Head of caudate nucleus (tissue), 42 donors: ENCODE data around the gene KCTD12.
A peak's percentile ranks its signal among the peaks of the same experiment; 100 is the strongest.
"Not testable (repeated sequence)": the region's sequence is repeated elsewhere in the genome, so short reads cannot be mapped to it uniquely, and the experiment has no call there.

Source experiments
- DNase-seq, 42 donors: peaks; one replicate each; pipeline versions ENCODE4 v3.0.0 to v3.0.0-alpha.2; 2020 to 2021; ENCODE audit warnings: mixed read lengths in 7 of 42
- intact Hi-C: fragments of 100-400 bp; cut with DNase I; formaldehyde crosslinking; loops from one replicate; pipeline ENCODE4 v1.15.0; 2022

The KCTD12 gene

DNA sequence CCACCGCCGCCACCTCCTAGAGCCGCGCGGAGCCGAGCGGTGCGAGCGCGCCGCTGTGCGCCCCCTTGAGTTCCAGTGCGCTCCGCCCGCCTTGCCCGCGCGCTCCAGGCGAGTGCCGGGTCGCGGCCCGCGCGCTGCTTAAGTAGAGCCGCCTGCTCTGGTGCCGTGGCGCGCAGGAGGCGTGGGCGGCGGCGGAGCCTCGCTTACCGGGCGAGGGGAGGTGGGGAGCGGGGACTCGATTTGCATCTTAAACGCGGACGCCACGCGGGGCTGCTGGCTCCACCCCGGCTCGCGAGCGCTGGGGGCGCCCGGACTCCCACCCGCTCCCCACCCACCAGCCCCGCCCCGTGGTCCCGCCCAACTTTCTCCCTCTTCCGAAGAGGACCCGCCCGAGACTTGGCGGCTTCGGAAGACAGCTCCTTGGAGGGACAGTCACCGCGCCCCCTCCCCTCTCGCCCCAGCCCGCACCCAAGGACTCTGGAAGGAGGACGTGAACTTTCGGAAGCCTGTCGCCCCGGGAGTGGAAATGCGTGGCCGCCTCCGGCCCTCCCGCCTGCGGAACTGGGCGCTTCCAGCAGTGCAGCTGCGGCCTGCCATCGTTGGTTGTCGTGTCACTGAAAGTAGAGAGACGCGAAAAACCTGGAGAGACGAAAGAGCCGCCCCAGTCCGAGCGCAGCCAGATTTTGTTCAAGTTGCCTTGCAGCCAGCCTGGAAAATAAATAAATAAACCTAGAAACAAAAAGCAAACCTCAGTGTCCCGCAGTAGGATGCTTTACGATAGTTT lies at the start of gene KCTD12:
Gene KCTD12 (minus strand): TSS at position 114 of the 784 bp plus-strand sequence. CDS start 257 bp downstream, outside the sequence.
- intact Hi-C loops, result loop anchor here (10.0 kb wide), 2 partner anchors 92 to 222 kb away; no protein-coding TSS in a partner anchor
- peak; percentile 47 to 89 (median 79) for DNase-seq

DNA sequence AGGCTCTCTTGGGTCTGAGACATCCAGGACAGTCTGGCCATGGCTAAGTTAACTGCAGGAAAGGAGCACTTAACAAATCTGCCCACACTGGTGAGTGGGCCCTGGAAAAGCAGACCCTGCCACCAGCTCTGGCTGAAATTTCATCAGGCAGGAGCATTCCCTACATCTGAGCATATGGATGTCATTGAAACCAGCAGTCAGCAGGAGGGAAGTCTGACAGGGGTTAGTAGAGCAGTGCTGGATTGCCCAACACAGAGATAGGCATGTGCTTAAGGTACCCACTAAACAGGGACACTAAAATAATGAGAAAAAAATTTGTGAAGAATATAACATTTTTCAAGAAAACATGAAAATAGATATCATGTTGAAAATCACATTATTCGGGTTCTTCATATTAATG lies 48.5 kb upstream of the KCTD12 start:
- DNase-seq, result no peak
- intact Hi-C loops, result no loop called here

DNA sequence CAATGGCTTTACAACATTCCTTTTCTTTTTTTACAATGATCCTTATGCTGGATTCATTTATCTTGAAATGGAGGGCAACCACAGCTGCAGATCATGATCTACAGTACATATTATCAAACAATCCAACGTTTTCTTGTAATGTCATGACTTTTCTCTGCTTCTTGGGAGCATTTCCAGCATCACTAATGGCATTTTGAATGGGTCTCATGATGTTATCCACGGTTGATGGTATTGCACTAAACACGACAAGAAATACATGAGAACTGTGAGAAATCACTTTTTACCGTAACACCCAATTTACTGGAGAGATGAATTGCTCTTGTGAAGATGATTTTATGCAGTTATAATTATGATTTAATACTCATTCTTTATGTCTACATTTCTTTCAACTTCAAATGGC lies 45.9 kb upstream of the KCTD12 start:
- DNase-seq, result no peak
- intact Hi-C loops, result no loop called here

DNA sequence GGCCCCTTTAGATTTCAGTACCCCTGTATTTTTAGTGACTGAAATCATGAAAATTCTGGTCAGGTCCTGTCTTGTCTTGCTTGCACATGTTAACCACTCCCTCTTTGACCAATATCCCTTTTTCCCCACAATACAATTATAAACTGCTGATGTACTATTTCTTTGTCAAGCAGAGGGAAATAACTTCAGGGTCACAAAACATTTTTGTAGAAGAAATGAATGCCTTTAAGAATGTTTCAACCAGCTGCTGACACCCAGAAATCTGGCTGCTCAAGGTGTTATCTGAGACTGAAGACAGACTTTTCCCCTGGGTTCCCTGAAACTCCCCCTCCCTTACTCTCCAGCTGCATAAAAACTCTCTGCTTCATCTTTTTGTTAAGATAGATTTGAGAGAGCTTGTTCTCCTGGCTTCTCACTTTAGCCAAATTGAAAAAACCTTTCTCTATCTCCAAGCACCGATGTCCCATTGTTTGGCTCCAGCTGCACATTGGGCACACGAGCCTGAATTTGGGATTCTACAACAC lies 43.7 kb upstream of the KCTD12 start:
- no peak for DNase-seq
- intact Hi-C loops, result no loop called here

DNA sequence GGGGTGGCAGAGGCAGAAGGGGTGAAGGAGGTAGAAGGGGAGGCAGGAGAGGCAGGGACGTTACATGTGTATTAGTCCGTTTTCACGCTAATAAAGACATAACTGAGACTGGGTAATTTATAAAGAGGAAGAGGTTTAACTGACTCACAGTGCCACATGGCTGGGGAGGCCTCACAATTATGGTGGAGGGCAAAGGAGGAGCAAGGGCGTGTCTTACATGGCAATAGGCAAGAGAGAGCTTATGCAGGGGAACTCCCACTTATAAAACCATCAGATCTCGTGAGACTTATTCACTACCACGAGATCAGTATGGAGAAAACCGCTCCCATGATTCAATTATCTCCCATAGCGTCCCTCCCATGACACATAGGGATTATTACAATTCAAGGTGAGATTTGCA lies 43.1 kb upstream of the KCTD12 start:
- no peak for DNase-seq
- intact Hi-C loops, result no loop called here

DNA sequence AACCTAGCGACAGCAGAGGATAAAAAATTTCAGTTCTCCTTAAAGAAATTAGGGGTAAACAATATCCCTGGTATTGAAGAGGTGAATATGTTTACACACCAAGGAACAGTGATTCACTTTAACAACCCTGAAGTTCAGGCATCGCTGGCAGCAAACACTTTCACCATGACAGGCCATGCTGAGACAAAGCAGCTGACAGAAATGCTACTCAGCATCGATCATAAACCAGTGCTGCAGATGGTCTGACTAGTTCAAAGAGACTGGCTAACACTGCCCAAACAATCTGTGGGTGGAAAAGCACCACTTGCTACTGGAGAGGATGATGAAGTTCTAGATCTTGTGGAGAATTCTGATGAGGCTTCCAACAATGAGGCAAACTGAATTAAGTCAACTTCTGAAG lies 42.3 kb upstream of the KCTD12 start:
- no peak for DNase-seq
- intact Hi-C loops, result no loop called here

DNA sequence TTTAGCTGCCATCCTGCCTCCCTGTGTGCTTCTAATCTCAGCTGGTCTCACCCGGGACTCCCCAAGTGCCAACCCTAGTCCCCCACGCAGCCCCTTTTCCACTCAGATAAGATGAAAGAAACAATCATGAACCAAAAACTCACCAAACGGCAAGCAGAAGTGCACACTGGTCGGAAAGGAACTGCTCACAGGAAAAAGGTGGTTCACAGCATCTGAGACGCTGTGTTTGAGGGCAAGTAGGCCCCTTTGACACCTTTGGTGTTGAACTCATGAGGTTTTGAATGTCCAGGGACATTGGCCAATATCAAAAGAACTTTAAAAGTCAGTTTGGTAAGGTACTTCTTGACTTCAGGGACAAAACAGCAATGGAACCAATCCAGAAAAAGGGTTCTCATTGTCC lies 41.8 kb upstream of the KCTD12 start:
- no peak for DNase-seq
- intact Hi-C loops, result no loop called here

DNA sequence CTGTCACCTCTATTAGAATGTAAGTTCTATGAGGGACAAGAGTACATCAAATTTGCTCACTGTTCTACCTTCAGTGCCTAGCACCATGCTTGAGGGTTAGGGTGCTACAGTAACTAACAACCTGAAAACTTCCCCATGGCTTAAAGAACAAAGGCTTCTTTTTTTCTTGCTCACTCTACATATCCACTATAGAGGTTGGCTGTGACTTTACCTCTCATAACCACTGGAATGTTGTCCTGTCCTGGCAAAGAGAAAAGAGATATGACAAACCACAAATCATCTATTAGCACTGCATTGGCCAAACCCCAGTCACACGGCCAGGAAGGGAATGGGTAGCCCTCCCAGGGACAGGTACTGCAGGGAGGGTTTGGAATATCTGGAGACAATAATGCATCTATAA lies 38.9 kb upstream of the KCTD12 start:
- intact Hi-C loops, result no loop called here
- DNase-seq, result no peak

DNA sequence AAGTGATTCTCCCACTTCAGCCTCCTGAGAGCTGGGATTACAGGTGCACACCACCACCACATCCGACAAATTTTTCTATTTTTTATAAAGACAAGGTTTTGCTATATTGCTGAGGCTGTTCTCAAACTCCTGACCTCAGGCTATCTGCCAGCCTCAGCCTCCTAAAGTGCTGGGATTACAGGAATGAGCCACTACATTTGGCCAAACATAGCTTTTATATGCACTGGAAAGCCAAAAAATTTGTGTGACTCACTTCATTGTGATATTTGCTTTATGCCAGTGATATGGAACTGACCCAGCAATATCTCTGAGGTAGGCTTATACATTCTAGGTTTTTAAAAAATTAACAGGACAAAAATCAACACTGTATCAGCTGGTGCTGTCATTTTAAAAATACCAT lies 35.3 kb upstream of the KCTD12 start:
- intact Hi-C loops, result no loop called here
- DNase-seq, result no peak

DNA sequence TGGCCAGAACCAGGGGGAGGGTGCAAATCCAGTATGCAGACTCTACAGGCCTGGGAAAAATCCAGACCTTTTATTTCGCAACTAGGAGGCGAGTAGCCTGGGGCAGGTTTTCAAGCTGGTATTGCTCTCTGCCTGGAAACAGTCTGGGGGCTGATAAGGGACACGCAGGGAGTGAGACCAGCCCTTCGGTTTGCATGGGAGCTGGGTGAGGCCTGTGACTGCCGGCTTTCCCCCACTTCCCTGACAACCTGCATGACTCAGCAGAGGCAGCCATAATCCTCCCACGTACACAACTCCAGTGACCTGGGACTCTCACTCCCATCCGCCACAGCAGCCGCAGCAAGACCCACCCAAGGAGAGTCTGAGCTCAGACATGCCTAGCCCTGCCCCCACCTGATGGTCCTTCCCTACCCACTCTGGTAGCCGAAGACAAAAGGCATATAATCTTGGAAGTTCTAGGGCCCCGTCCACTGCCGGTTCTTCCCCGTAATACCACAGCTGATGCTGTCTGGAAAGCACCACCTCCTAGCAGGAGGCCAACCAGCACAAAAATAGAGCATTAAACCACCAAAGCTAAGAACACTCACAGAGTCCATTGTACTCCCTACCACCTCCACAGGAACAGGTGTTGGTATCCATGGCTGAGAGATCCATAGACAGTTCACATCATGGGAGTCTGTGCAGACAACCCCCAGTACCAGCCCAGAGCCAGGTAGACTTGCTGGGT lies 31.7 kb upstream of the KCTD12 start:
- intact Hi-C loops, DNase-seq: not testable (repeated sequence)

DNA sequence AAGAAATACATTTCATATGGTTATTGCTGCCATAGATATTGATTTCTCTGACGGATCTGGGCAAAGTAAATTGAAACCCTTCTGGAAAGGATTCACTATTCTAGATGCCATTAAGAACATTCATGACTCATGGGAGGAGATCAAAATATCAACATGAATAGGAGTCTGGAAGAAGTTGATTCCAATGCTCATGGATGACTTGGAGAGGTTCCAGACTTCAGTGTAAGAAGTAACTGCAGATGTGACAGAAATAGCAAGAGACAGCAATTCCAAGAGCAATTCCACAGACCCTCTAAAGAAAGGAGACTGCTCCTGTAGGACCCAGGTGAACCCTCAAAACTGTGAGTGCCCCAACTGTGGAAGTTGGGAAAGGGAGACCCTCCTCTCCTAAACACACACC lies 30.9 kb upstream of the KCTD12 start:
- intact Hi-C loops, result no loop called here
- no peak for DNase-seq

DNA sequence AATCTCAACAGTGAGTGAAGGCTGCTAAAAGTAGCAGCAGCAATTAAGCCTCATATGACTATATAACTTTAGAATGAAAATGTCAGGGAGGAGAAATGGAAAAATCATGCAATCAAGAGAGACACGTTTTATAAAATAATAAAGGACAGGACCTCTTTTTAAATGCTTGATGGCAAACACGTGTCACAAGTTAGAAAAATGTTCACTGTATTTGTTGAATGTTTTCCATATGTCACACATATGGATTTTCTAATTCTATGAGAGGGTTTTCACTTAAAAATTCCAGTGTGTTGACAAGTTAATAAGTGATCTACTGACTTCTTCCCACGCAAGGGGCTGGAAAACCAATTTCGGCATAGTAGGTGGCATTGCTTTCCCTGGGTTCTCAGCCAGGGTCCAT lies 27.7 kb upstream of the KCTD12 start:
- DNase-seq, result no peak
- intact Hi-C loops, result no loop called here

DNA sequence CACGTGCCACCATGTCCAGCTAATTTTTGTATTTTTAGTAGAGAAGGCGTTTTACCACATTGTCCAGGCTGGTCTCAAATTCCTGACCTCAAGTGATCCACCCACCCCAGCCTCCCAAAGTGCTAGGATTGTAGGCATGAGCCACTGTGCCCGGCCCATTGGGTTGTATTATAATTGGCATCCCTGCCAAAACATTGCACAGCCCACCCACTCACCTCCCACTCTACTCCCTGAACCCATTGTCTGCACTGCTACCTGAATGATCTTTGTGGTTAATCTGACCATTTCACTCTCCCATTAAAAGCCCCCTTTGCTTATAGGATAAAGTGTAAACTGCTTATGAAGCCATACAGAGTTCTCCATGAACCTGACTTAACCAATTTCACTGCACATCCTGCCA lies 26.3 kb upstream of the KCTD12 start:
- DNase-seq, result no peak
- intact Hi-C loops, result no loop called here

DNA sequence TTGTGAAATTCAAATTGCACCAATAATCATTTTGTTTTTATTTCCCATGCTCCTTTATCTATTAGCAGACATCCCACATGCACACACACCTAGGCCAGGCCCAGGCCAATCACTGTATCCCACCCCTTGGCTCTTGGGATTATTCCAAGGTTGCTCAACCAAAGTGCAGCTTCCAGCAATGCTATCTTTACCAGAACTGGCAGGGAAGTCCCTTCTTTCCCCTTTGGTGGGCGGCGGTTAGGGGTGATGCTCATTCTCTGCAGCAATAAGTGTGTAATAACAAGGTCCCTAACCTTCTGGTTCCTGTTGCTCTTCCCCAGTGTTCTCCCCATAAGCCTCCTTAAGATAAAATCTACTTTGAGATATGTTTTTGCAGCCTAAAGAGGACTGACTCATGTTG lies 18.3 kb upstream of the KCTD12 start:
- intact Hi-C loops, result loop anchor here (10.0 kb wide), 2 partner anchors 430 to 1030 kb away; no protein-coding TSS in a partner anchor
- DNase-seq, result no peak

DNA sequence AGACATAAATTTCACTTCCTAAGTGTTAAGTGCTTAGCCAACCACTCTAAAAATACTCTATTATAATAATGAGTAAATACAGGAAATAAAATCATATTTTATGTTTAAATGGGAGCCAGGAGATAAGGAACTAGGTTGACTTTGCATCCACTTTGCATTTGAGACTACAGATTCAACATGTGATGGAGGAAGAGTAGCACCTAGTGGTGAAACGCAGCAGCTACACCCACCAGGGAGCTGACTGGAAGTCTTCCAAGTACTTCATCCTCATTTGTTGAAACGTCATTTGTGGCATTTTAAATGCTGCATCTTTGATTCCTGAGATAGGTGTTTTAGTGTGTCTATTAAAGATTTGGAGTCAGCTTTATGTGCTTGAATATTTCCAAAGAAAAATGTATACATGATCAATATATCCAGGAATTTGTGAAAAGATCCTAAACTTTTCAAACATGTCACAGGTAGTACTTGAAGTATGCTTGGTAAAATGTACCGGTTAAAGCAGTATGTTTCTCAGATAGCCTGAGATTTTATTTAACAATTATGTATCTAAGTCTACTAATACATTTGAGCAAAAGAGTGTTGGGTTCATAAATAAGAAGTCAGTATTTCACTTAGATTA lies 17.4 kb upstream of the KCTD12 start:
- DNase-seq, result peak; percentile 44 to 88 (median 74)
- intact Hi-C loops, result loop anchor here (10.0 kb wide), 2 partner anchors 429 to 1029 kb away; no protein-coding TSS in a partner anchor

DNA sequence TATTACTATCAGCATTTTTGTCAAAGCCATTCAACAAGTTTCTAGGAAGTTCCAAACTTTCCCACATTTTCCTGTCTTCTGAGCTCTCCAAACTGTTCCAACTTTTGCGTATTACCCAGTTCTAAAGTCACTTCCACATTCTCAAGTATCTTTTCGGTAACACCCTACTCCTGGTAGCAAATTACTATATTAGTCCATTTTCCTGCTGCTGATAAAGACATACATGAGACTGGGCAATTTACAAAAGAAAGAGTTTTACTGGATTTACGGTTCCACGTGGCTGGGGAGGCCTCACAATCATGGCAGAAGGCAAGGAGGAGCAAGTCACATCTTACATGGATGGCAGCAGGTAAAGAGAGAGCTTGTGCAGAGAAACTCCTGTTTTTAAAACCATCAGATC lies 12.9 kb upstream of the KCTD12 start:
- intact Hi-C loops, DNase-seq: not testable (repeated sequence)

DNA sequence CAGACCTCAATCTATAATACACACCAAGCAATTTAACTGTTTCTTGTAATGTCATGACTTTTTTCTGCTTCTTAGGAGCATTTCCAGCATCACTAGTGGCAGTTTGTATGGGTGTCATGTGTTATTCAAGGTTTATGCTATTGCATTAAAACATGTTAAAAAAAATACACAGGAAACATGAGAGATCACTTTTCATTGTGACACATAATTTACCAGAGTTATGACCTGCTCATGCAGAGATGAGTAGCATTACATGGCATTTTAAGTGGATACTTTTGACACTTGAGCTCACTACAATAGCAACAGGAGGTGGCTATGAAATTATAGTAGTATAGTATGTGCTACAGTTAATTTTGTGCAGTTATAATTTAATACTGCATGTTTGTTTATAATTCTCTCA lies 11.0 kb upstream of the KCTD12 start:
- intact Hi-C loops, DNase-seq: not testable (repeated sequence)

DNA sequence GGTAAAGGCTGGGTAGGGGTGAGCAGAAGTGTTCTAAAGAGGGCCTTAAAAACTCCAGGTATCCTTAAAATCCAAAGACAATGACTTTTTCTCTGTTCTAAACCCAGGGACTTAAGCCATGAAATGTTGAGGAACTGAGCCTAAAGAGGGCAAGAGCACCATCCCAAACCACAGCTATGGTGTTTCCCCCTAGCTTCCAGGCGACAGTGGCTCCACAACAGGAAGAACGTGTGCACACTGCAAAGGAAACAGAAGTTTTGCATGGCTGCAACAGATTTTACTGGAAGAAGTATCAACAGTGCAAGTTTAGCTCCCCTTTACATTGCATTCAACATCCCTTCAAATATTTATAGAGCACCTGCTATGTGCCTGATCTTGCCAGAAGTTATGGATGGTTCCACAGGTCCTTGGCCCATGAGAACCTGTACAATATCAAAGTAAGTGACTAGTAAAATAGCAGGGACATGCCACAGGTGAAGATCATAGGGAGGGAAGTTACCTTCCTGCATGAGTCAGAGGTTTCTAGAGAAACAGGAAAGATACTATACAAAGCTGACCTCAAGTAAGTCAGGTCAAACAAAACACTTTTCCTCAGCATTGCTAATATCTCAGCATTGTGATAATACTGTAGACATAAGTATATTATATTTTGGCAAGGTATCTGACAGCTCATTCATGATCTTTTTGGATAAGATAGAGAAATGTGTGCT lies 8.4 kb upstream of the KCTD12 start:
- intact Hi-C loops, result no loop called here
- DNase-seq, result no peak

DNA sequence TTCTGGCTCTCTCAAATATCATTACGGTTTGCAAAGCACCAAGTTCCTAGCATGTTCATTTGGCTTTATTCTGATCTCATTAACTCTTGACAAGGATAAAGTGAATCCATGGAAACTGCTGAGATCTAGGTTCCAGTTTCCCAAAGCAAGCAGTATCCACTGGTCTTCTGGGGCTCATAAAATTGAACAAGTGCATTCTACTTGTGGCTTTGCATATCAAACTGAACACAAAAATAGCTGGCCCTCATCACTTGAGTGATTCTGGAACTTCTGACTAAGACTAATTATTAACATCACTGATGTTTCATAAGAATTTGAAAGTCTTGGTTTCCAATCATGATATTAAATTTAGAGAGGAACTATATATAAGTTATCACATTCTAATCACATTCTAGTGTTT lies 6.3 kb upstream of the KCTD12 start:
- DNase-seq, result no peak
- intact Hi-C loops, result no loop called here
